ENCODE measurements around the gene DIRAS3.
"Not testable (repeated sequence)": the region's sequence is repeated elsewhere in the genome, so short reads cannot be mapped to it uniquely, and the experiment has no call there.

The DIRAS3 gene, protein sequence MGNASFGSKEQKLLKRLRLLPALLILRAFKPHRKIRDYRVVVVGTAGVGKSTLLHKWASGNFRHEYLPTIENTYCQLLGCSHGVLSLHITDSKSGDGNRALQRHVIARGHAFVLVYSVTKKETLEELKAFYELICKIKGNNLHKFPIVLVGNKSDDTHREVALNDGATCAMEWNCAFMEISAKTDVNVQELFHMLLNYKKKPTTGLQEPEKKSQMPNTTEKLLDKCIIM

DNA sequence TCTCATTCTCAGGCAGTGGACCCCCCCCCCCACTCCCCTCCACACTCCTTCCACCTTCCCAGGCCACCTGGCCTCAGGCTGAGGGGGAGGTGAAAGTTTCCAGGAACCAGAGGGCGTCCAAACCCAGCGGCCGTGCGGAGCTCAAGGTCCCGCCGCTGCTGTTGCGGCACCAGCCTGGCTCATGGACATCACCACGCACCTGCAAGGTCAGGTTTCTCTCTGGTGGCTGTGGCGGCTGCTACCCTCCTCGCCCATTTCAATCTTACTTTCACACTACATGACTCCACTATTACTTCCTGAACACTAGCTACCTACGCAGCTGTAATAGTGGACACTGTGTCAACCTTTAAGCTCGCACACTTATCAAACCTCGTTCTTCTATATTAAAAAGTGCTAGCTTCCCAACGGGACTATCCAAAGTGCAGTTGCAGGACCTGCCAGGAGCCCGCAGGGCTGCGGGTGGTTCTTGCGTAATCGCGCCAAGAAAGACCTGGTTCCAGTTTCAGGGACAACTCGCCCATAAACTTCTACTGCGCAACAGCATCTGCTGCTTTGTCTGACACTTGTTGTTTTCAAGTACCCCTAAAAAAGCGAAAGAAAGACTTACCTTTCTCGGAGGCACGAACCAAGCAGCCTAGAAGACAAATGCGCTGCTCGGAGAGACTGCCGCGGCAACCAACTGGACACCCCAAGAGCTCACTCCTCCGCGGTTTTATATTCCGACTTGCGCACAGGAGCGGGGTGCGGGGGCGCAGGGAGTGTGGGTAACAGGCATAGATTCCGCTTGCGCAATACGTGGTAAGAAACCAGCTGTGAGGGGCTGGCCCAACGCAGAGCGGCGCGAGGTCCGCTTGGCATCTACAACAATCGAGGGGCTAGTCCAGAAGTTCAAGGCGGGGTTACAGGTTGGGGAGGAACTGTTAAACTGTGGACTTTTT, at the start of gene DIRAS3:
Gene DIRAS3 (minus strand): TSS at position 687 of the 938 bp plus-strand sequence. CDS start 3,330 bp downstream, outside the sequence.
- FAIRE-seq = no peak

DNA sequence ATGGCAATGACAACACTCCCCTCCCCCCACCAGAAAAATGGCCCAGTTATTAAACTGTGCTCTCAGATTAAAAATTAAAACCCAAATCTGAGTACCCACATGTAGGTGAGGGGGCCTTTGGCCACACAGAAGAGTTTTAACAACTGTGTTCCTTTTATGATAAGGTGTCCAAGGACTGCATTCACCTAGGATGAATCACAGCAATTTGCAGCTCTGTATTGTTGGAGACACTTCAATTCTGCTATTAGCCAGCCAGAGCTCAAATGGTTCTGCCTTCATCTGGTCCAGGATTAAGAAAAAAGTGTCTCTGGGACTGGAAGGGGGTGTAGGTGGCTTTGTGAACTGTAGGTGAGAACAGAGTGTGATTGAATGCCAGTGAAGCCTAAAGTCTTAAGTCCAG, 43.3 kb upstream of the DIRAS3 start:
- FAIRE-seq = no peak

DNA sequence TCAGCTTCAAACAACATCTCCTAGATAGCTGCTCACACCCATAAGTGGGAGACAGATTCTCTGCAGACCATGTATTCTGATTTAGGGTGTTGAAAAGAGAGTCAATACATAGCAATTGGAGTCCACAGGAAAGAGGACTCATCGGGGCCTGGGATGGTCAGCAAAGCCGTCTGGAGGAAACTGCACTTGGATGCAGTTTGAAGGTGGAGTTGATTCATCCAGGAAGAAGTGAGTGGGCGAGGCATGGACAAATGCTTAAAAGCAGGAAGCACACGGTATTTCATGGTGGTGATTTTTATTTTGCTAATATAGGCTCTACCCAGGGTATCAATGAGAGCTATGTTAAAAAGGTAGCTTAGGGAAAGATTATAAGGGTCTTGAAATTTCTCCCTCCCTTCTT, 36.8 kb upstream of the DIRAS3 start:
- no peak for FAIRE-seq

DNA sequence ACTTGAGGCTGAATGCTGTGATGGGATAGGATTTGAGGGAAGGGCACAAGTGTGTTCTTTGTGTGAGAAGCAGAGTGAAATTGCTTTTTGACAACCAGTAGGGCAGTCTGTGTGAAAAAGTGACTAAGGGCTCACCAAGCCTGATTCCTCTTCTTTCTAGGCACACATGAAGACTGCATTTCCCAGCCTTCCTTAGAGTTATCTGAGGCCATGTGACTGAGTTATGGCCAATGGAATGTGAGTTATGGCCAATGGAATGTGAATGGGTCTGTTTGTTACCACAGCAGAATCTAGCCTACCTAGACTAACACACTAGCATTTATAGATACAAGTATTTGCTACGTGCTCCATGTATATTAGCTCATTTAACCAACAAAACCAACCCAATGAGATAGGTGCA, 35.3 kb upstream of the DIRAS3 start:
- no peak for FAIRE-seq

DNA sequence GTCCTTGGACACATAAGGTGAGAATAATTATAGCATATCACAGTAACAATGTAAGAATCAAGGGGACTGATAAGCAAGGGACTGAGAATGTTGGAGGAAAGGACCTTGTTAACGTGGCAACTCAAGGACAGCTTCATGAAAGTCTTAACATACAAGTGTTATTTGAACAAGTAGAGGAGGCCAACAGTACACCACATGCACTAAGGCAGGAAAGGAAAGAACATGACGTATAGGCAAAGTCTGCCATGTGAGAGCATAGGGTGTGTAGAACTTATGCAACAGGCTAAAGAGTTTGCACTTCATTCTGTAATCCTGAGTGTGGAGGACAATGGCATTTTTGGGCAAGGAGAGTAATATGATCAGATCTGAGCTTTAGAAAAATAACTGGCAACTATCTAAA, 33.3 kb upstream of the DIRAS3 start:
- FAIRE-seq = no peak

DNA sequence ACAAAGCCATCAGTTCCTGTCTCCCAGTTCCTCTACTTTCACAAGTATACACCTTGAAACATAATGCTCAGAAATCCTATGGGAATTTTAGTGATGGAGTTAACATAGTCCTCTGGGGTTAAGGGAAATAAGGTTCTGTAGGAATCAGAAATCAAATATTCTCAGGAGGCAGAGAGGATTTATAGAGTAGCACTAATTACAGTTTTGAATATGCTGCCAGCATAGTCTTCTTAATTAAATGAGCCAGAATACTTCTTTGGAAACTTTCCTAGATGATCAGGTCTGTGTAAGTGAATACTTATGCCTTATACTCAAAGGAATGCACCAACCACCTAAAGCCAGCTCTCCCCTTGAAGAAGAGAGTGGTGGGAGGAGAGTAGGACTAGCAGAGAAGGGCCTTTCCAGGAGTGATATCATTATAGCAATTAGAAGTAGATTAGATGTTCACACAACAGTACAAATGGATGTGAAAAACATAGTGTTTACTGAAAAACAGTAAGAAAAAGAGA, 31.4 kb upstream of the DIRAS3 start:
- FAIRE-seq = no peak

DNA sequence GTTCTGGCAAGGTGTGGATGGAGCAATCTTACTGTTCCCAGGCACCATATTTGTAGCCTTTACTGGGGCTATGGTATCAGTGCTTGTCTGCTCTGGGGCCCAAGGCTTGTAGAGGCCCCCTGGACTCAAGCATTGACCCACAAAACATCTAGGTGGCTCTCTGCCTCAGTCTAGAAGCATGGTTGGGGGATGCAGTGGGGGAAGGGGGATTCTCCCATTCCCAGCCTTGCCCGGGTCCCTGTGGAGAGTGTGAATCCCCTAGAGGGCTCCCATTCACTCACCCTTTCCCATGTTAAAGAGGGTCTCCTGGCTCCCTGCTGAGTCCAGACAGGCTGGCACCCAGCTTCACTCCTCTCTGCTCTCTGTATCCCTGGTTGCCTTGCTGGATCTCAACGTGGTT, 28.2 kb upstream of the DIRAS3 start:
- no peak for FAIRE-seq

DNA sequence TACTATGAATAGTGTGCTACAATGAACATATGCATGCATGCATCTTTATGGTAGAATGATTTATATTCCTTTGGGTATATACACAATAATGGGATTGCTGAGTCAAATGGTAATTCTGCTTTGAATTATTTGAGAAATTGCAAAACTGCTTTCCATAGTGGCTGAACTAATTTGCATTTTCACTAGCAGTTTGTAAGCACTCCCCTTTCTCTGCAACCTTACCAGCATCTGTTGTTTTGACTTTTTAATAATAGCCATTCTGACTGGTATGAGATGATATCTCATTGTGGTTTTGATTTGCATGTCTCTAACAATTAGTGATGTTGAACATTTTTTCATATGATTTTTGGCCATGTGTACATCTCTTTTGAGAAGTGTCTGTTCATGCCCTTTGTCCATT, 24.0 kb upstream of the DIRAS3 start:
- FAIRE-seq = peak; percentile 36

DNA sequence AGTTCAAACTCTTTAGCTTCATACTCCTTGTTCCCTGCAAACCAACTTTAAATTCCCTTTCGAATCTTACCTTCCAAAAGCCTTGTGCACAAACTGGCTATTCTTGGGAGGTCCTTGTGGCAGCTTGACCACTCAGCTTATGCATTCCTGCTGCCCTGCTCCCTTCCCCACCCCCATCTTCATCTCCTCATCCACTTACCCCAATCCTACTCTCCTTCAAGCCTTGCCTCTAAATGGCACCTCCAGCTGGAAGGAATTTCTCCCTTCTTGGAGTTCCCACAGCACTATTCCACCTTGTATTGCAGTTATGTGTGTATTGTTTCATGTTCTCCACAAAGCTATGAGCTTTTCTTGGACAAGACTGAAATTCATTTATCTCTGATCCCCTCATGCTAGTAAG, 15.3 kb upstream of the DIRAS3 start:
- no peak for FAIRE-seq

DNA sequence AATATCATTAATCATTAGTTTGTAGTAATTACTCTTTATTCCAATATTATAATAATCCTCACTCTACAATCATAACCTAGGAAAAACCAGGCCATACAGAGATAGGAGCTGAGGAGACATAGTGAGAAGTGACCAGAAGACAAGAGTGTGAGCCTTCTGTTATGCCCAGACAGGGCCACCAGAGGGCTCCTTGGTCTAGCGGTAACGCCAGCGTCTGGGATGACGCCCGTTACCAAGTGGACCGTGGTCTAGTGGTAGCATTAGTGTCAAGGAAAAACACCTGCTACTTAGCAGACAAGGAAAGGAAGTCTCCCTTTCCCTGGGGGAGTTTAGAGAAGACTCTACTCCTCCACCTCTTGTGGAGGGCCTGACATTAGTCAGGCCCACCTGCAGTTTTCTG, 7.6 kb upstream of the DIRAS3 start:
- not testable (repeated sequence) for FAIRE-seq

DNA sequence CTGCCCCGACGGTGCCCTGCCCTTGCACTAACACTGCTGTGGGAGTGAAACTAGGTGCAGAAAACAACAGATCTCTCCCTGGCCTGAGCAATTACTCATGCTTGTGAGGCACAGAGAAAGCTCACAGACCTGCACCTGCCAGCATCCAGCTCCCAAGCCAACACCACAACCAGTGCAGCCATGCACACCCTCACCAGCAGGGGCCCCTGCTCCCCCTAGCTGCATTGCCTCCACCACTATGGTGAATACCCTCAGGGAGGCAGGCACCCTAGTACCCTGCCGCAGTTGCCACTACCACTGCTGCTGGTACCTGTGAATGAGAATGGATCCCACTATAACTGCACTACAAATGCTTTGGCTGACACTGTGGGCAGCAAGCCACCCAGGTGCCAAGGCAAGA, 7.1 kb upstream of the DIRAS3 start:
- FAIRE-seq = no peak

DNA sequence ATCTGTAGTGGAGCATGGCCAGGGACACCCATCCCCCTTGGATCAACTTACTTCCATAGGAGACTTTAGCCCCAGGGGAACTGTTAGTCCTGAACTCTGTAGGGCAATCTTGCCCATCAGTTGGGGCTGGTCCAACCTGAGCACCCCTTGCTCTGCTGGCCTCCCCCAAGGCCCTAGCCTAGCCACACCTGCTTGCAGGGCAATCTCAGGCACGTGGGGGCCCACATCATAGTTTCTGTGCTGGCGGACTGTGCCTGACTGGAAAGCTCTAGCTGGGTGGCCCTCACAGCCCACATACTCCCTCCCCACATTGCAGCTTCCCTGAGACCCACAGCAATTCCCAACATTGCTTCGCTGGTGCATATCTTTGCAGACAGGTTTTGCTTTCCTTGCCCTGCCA, 6.6 kb upstream of the DIRAS3 start:
- no peak for FAIRE-seq

DNA sequence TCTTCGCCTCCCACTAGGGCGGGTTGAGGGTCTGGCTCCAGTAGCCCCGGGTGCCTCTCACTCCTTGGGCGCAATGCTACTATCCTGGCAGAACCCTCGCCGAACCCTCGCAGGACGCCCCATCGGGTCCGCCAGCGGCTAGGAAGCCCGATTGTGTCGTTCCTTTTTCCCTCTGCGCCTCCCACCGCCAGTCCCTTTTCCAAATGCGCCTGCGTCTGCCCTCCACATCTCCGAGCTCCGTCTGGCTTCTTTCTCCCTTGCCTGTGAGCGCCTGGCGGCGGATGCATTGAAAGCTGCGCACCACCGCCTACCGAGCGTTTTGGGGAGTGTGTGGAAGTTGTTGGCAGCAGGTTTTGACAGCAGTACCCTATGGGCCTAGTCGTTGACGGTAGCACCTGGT, 1.0 kb upstream of the DIRAS3 start:
- FAIRE-seq = no peak

DNA sequence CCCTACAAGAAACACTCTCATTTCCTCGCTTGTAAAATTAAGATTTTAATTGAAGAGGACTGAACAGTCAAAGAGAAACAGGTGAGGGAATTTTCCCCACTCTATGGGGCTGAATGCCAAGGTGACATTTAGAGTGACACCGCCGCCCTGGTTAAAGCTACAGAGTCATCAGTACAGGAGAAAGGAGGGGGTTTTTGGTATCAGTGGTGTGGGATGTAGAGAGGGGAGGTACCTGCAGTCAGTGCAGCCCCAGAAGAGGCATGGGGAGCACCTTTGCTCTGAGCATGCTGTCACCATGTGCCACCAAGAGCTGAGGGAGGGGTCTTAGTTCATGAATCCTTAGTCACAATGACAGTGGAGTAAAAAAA, 2.8 kb downstream of the DIRAS3 start:
- FAIRE-seq = no peak

DNA sequence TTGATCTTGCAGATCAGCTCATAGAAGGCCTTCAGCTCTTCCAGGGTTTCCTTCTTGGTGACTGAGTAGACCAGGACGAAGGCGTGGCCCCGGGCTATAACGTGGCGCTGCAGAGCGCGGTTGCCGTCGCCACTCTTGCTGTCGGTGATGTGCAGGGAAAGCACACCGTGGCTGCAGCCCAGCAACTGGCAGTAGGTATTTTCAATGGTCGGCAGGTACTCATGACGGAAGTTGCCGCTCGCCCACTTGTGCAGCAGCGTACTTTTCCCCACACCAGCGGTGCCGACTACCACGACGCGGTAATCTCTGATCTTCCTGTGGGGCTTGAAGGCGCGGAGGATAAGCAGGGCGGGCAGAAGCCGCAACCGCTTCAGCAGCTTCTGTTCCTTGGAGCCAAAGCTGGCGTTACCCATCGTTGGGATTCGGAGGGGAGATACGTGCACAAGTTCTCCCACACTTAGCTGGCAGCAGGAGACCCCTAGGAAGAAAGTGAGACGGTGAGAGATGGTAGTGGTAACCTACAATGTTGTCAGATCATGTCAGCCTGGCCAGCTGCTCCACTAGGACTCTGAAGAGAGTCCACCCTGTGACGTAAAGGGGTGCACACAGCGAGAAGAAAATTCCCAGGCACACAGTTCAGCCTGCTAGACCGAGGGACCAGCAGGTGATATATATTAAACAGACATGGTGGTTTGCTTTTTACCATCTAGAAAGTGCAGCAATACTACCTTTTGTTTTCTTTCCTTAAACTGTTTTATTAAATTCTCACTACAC, 3.4 kb downstream of the DIRAS3 start:
- FAIRE-seq = no peak

DNA sequence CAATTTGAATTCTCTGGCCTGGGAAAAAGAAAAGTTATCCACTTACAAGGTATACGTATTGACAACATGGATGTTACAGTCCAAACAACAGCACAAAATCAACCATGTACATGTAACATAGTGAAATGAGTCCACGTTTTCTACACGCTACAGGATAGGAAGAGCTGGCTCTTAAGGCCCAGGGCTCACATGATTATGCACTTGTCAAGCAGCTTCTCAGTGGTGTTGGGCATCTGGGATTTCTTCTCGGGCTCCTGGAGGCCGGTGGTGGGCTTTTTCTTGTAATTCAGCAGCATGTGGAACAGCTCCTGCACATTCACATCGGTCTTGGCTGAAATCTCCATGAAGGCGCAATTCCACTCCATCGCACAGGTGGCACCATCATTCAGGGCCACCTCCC, 4.0 kb downstream of the DIRAS3 start:
- FAIRE-seq = no peak

DNA sequence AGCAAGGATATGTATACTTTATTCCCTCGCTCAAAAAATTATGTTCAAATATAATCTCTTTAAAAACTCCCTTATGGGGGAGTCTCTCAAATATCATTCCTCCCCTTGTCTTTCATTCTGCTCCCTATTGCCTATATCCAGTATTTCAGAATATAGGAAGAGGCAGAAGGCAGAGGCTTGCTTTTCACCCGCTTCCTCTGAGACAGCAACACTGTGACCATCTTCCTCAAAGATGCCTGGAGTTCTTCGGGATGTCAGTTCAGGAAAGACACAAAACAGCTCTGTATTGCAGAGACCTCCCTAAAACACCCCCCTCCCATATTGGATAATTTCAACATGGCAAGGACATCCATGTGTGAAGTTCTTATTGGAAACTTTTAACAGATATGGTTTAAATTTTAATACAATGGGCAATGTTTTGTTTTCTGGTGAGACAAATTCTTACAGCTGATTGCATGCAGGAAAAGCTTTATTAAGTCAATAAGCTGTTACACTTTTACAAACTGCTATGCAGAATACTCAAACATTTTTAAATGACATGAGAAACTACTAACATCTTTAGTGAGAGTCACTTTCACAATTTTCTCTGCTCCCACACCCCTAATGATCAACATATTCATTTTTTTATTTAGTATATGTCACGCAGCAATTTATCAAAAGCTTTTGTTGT, 4.8 kb downstream of the DIRAS3 start:
- no peak for FAIRE-seq

DNA sequence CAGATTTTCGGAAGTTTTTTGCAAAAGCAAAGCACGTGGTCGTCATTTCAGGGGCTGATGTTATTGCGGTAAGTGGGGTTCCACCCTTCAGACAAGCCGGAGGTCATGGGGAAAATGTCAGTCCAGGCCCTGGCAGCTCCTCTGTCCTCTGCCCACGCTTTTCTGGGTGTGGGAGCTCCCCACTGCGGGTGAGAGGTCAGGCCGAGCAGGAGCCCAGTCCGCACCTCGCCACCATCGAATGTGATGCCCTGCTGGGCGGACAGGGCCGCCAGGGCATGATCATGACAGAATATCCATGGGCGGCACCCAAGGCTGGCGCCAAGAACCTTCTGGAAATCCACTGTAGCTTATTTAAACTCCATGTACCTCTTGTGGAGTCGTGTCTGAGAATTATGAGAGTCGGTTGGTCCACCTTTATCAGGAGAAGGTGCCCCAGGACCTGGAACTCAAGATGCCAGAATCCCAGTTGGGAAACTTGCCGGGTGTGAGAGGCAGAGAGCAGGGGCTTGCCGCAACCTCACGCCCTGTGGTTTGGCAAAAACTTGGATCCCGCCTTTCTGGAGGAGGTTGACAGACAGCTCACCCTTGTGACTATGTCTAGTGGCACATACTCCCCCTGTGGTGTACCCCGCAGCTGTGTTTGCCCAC, 6.9 kb downstream of the DIRAS3 start:
- FAIRE-seq = no peak

DNA sequence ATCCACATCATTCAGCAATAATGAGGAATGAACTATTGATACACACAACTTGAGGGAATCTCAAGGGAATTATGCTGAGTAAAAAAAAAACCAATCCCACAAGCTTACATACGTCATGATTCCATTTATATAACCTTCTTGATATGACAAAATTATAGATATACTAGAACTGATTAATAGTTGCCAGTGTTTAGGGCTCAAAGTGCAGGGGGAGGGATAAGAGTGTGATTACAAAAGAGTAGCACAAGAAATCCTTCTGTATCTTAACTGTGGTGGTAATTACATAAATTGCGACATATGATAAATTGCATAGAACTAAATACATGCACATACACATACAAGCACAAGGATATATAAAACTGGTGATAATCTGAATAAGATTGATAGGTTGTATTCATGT, 13.5 kb downstream of the DIRAS3 start:
- no peak for FAIRE-seq

DNA sequence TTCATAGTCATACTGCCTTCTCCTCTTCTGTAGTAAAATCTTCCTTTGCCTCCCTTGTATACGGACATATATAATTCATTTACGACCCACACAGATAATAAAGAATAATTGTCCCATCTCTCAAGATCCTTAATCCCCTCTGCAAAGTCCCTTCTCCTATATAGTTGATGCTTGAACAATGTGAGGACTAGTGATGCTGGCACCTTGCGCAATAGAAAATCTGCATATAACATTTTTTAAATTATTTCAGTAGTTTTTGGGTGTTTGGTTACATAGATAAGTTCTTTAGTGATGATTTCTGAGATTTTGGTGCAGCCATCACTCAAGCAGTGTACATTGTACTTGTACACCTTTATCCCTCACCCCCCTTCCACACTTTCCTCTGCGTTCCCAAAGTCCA, 21.0 kb downstream of the DIRAS3 start:
- no peak for FAIRE-seq

DNA sequence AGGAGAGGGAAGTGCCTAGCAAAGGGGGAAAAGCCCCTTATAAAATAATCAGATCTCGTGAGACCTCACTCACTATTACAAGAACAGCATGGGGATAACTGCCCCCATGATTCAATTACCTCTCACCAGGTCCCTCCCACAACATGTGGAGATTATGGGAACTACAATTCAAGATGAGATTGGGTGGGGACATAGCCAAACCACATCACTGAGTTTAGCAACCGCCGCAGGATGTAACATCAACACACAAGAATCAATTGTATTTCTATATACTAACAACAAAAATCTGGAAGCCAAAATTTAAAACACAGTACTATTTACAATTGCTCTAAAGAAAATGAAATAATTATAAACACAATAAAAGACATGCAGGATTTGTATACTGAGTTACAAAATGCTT, 21.9 kb downstream of the DIRAS3 start:
- no peak for FAIRE-seq

DNA sequence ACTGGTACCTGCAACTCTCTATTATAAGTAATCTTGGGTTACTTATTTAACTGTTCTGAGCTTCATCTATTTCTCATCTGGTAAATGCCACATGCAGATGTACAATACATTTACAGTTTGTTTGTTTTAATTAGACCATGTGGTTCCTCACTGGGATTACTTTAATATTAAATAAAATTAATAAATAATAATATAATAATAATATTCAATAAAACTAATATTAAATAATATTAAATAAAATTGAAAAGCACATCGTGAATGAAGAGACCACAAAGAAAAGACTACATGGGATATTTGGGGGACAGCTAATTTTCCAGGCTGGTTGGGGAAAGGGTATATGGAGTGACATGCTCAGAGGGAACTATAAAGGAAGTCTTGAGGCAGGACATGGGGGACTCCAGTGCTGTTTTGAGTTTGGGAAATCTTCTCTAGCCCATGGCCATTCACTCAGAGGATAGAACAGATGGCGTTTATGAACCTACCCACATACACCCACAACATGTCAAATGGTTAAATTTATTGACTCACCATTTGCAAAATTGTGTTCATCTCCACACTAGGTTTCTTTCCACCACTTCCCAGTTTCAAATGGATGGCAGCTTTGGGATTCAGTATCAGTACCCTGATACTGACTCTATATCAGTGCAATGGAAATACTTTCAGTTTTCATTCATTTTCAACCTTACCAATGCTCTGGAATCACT, 25.6 kb downstream of the DIRAS3 start:
- no peak for FAIRE-seq

Data from colon (tissue), 2 donors.